22Rv1 (cell line): Measurements from ENCODE around the gene SENP8.

ENCODE experiments used
- H3K27ac ChIP-seq: fragments of 450-650 bp; 2 replicates; pipeline ENCODE4 v1.5.1; 2017
- CTCF ChIP-seq: fragments of 450-650 bp; IDR thresholded peaks from 2 replicates; pipeline ENCODE4 v1.5.1; 2017; ENCODE audit warnings: mild to moderate bottlenecking
- ZFX ChIP-seq: fragments of 450-650 bp; IDR thresholded peaks from 2 replicates; pipeline ENCODE4 v1.6.1; 2017; ENCODE audit warnings: antibody characterized with exemption, borderline replicate concordance

The SENP8 gene

DNA sequence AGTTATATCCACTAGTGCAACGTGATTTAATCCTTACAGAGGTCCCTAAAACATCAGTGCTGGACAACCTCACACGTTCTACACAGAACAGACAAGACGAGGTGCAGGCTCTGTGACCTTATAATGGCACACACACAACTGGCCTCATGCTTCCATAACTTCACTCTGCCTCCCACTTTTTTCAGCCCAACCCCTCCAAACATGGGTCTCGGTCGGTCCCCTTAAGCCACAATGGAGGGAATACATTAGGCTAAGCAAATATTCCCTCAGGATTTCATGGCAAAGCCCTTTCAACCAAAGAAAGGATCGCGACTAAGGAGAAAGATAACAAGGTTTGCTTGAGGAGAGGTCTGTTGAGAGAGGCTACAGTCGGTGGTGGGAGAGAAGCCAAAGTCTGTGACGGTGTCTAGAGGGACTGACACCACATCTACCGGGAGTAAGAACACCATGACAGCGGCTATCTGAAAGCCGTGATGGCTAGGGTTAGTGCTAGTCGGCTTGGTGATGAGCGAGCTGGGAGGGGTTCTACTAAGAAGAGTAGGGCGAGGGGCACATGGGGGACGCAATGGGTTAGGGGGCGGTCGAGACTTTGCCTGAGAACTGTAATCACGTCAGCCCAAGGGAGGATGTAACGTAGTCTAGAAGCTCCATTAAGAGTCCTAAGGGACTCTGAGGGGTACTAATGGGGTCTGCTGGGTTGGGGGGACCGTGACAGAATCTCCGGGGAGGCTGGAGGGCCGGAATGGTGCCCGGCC is 1.3 kb upstream of the SENP8 start:
- H3K27ac ChIP-seq: peak overlapping the region; percentile 88

DNA sequence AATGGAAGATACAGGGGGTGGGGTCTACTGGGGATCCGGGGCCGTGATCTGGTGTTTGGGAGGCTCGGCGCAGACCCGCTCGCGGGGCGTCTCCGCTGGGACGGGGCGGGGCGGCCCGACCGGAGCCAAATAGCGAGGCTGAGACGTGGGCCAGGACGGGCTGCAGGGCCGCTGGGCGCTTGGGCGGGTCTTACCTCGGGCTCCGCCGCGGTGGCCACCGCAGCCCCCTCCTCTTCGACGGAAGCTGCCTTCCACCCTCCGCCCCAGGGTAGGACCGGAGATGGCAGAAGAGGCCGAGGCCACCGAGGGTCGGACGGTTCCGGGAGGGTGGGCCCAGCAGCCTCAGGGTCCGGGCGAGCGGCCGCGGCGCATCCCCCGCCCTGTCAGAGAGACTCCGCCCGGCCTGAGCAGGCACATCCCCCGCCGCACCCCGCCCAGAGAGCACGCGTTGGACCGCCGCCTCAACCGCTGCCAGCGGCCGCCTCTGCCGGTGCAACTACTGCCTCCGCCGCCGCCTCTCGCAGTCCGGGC is 652 bp upstream of the SENP8 start:
- H3K27ac ChIP-seq: peak overlapping the region; percentile 88
- TF ChIP-seq CTCF (no peak), ZFX (no peak)

More for the DNA sequence above, 1.3 kb upstream of the SENP8 start:
- TF ChIP-seq CTCF (no peak), ZFX (no peak)

GRCh38 chr15:72124218-72124617 is 6.0 kb downstream of the SENP8 start:
- TF ChIP-seq ZFX (no peak), CTCF (no peak)
- H3K27ac ChIP-seq: no peak overlapping the region

DNA sequence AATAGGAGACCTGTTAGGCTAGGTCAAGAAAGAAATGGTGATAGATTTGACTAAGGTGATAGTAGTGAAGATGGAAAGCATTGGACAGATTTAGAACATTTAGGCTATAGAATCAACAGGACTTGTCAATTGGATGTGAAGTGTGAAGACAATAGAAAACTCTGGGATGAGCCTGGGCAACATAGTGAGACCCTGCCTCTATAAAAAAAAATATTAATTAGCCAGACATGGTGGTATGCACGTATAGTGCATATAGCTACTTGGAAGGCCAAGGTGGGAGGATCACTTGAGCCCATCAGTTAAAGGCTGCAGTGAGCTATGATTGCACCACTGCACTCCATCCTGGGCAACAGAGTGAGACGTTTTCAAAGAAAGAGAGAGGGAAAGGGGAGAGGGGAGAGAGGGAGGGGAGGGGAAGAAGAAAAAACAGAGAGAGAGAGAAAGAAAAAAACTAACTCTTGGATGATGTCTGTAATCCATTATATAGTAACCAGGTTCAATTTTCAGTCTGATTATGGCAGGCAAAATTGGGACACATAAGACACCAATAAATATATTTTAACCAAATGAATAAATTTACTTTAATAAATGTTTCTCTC is 9.6 kb downstream of the SENP8 start:
- TF ChIP-seq CTCF: no peak
- TF ChIP-seq ZFX: no peak

DNA sequence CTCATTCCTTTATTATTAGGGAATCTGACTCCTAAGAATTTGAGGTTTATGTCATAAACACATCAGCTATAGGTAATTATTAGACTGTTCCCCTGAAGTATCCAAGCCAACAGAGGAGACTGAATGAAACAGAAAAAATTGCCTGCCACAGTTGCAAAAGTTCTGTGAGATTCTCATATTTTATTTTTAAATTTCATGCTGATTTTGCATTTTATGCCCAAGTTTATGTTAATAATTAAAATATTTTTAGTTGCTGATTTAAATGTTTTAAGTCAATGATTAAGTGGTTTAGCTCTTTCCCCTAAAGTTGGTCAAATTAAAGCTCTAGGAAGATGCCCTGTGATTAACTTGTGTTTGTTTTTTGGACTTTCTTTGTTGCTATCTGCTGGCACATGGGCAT is 10.2 kb downstream of the SENP8 start:
- no peak overlapping the region for H3K27ac ChIP-seq
- no peak for TF ChIP-seq CTCF
- TF ChIP-seq ZFX: no peak

More for the DNA sequence above, 9.6 kb downstream of the SENP8 start:
- H3K27ac ChIP-seq: no peak overlapping the region

DNA sequence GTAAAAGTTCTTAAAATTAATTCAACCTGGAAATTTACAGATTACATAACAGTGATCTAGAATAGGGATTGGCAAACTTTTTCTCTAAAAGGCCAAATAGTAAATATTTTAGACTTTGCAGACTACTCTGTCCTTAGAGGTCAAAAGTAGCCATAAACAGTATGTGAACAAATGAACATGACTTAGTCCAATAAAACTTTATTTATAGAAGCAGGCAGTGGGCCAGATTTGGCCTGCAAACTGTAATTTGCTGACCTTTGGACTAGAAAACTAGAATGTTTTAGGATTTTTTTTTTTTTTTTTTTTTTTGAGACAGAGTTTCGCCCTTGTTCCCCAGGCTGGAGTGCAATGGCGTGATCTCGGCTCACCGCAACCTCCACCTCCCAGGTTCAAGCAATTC is 12.1 kb downstream of the SENP8 start:
- no peak for TF ChIP-seq ZFX
- TF ChIP-seq CTCF: no peak

GRCh38 chr15:72131922-72132321 is 13.7 kb downstream of the SENP8 start:
- TF ChIP-seq ZFX (no peak), CTCF (no peak)
- no peak overlapping the region for H3K27ac ChIP-seq

More for the DNA sequence above, 12.1 kb downstream of the SENP8 start:
- peak overlapping the region; percentile 64 for H3K27ac ChIP-seq
